GM19372 (cell line): Measurements from ENCODE around the gene PHYKPL.

Experiments
- ATAC-seq: cut with Tn5 transposase; IDR thresholded peaks from one replicate; pipeline ENCODE4 v1.9.1; 2021; ENCODE audit warnings: mild to moderate bottlenecking, low read depth, moderate library complexity; ENCODE audit not compliant: unreplicated experiment

PHYKPL gene

GRCh38 chr5:178232124-178232919 is at the start of gene PHYKPL:
TSS of gene PHYKPL (minus strand) at chr5:178232802. CDS start at chr5:178232550, 252 bp downstream.
- ATAC-seq, result peak; percentile 65

GRCh38 chr5:178282391-178282790 is 49.8 kb upstream of the PHYKPL start:
- ATAC-seq, result no peak

- ATAC-seq, result no peak
These were observed 48.7 kb upstream of the PHYKPL start for GRCh38 chr5:178281331-178281730.

DNA sequence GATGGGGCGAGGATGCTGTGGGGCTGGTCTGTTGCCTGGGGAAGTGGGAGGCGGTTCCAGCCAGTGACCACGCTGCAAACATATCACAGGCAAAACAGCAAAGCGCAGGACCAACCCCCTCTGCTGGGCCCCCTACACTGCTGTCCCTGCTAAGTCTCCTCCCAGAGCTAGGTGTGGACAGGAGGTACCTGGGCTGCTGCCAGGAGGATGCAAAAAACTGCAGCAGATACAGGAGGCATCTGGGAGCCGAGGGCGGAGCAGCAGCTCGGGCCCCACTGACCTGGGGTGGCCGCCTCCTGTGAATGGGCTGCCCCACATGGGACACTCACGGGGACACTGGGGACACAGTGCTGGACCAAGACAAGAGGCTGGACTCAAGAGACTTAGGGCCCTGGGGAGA is 48.0 kb upstream of the PHYKPL start:
- ATAC-seq, result no peak

GRCh38 chr5:178279723-178280438 is 47.3 kb upstream of the PHYKPL start:
- no peak for ATAC-seq

DNA sequence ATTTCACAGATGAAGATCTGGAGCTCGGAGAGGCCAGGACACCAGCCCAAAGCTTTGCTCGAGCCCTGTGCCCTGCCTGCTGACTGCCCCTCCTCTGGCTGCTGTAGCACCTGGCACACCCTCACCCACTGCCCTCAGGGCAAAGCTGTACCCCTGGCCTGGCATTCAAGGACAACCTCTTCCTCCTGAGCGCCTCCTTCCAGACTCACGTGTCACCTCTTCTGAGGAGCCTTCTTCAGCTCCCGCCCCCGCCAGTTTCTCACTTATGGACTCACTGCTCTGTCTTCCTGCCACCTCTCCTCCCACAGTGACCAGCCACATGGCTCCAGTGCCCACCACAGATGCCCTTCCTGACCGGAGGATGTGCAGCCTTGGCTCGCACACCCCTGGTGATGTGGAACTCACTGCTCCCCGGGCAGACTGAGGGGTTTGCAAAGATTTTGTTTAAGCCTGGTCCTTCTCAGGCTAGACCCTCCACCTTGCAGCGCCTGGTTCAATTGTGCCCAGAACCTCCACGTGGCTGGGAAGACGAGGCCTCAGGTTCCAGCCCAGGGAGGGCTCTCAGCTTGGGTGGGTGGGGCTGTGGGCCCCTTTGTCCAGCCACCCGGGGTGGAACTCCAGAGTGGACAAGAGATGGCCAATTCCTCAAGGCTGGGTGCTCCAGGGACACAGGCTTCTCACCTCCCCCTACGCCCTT is 46.6 kb upstream of the PHYKPL start:
- ATAC-seq, result no peak

- ATAC-seq, result no peak
These were observed 45.9 kb upstream of the PHYKPL start for GRCh38 chr5:178278358-178279023.

DNA sequence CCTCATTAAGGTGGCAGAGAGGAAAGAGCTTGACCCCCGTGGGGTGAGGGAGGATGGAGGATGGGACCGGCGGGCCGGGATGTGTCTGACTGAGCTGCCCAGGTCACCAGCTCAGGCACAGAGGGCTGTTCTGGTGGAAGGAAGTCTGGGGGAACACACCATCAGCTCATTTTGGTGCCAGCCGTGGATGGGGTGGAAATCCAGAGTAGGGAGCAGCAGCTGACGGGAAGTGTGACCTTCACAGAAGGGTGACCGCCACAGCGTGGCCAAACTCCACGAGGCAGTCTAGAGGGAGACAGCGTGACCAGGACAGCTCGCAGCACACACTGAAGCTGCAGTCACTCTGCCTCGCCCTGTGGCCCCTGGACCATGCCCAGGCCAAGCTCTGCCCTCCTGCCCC is 45.3 kb upstream of the PHYKPL start:
- no peak for ATAC-seq

DNA sequence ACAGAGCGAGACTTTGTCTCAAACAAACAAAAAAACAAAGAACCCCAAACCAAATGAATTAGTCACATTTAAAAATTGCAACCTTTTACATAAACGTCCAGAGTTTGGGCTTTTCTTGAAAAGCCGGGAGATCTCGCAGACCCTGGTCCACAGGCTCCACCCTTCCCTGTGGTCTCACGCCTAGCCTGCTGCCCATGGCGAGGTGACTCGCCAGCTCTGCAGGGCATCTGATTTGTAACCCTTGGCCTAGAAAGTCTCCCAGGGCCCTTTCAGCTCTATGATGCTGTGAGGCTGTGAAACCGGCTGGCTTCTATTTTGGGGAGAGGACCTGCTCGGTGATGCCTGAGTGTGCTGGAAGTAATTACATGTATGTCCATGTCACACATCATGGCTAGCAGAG is 44.7 kb upstream of the PHYKPL start:
- no peak for ATAC-seq

DNA sequence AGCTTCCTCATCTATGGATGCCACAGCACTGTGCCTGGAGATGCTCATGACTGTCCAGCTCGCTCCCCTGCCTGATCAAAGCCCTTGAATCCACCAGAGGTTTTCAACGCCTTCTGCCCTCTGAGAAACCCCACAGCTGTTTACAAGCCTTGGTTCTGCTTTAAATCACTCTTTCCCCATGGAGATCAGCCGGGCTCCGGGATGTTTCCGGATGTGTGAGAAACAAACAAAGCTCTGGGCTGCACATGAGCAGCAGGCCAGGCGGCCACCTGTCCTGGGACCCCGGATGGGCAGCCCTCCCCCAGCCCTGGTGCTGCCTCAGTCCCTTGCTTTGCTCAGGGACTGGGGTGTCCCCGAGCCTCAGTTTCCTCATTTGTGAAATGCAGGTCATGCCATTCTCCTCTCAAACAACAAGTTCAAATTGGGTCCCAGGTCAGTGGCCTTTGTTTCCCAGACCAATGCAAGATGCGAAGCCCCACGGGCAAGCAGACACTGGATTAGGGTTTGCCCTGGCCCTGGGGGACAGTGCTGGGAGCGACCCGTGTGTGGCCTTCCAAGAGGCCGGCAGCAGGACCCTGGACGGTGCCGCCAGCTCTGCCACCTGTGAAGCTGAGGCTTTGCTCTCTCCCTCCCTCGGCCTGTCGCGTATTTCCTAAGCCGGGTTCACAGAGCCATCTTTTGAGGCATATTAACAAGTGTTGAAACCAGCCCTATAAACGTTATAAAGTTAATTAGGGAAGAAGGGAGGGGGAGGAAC is 42.4 kb upstream of the PHYKPL start:
- ATAC-seq, result no peak

GRCh38 chr5:178273665-178274541 is 41.3 kb upstream of the PHYKPL start:
- no peak for ATAC-seq

- no peak for ATAC-seq
These were observed 40.4 kb upstream of the PHYKPL start for GRCh38 chr5:178273041-178273440.

DNA sequence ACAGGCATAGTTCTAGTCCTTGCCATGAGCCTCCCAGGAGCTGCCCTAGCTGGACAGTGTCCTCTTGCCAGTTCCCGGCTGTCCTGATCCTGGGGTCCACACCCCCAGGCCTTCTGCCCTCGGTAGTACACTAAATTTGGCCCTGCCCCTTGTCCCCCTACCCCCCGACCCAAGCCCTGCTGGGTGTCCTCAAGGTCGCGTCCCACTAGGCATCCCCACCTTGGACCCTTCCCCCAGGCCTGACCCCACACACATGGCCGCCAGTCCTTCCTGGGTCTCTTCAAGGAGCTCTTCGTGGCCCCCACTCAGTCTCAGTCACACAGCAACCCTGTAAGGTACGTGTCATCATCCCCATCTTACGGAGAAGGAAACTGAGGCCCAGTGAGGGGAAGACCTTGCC is 40.0 kb upstream of the PHYKPL start:
- ATAC-seq, result no peak

GRCh38 chr5:178271726-178272479 is 39.3 kb upstream of the PHYKPL start:
- ATAC-seq, result no peak

GRCh38 chr5:178271231-178271630 is 38.6 kb upstream of the PHYKPL start:
- ATAC-seq, result no peak

GRCh38 chr5:178269499-178269898 is 36.9 kb upstream of the PHYKPL start:
- ATAC-seq, result no peak

GRCh38 chr5:178267876-178268275 is 35.3 kb upstream of the PHYKPL start:
- ATAC-seq, result no peak

- no peak for ATAC-seq
These were observed 34.6 kb upstream of the PHYKPL start for GRCh38 chr5:178267245-178267644.
